Endodermal cell (in vitro differentiated cells): ENCODE data around the gene PSMD13. TPM values are rescaled to one million over a fixed set of nuclear protein-coding genes. Genes with fewer than 3 reads are reported as not detected.

Source experiments
- DNase-seq: peaks from one replicate; pipeline ENCODE4 v3.0.0-alpha.2; 2017
- H3K27ac ChIP-seq: 2 replicates; pipeline ENCODE4 v1.5.1; 2013; ENCODE audit warnings: mild to moderate bottlenecking, low read depth, low read length, moderate library complexity
- H3K27me3 ChIP-seq: 2 replicates; pipeline ENCODE4 v1.6.1; 2013; ENCODE audit warnings: mild to moderate bottlenecking, low read length, moderate library complexity; ENCODE audit not compliant: insufficient read depth, control insufficient read depth, poor library complexity, severe bottlenecking
- H3K36me3 ChIP-seq: 2 replicates; pipeline ENCODE4 v1.7.0; 2013; ENCODE audit warnings: mild to moderate bottlenecking, low read length, moderate library complexity; ENCODE audit not compliant: control insufficient read depth, insufficient read depth
- H3K4me1 ChIP-seq: one replicate; pipeline ENCODE4 v1.7.0; 2013; ENCODE audit warnings: low read length; ENCODE audit not compliant: control insufficient read depth, insufficient read depth
- H3K4me3 ChIP-seq: 2 replicates; pipeline ENCODE4 v1.5.1; 2013; ENCODE audit warnings: mild to moderate bottlenecking, low read length, moderate library complexity
- H3K9ac ChIP-seq: 2 replicates; pipeline ENCODE4 v1.6.1; 2013; ENCODE audit warnings: mild to moderate bottlenecking, low read length, moderate library complexity; ENCODE audit not compliant: poor library complexity, severe bottlenecking; ENCODE audit errors: extremely low read depth
- H3K9me3 ChIP-seq: 2 replicates; pipeline ENCODE4 v1.6.1; 2013; ENCODE audit warnings: mild to moderate bottlenecking, low read length, moderate library complexity; ENCODE audit not compliant: control insufficient read depth
- H3K27ac Mint-ChIP-seq: 2 replicates; pipeline ENCODE4 v1.8.0; 2020; ENCODE audit warnings: mixed read lengths
- H3K27me3 Mint-ChIP-seq: 2 replicates; pipeline ENCODE4 v1.8.0; 2021; ENCODE audit warnings: mild to moderate bottlenecking, mixed read lengths; ENCODE audit not compliant: insufficient read depth
- H3K36me3 Mint-ChIP-seq: 2 replicates; pipeline ENCODE4 v1.8.0; 2020; ENCODE audit warnings: low read depth, mixed read lengths
- H3K4me1 Mint-ChIP-seq: 2 replicates; pipeline ENCODE4 v1.8.0; 2020; ENCODE audit warnings: mixed read lengths
- H3K4me3 Mint-ChIP-seq: 2 replicates; pipeline ENCODE4 v1.8.0; 2020; ENCODE audit warnings: mild to moderate bottlenecking, moderate library complexity, mixed read lengths
- H3K9me3 Mint-ChIP-seq: 2 replicates; pipeline ENCODE4 v1.8.0; 2020; ENCODE audit warnings: mild to moderate bottlenecking, mixed read lengths
- WGBS, 2 experiments: methylation state at CpG; one replicate each; pipeline versions ENCODE4 v1.1.5 to v1.1.7; 2013; ENCODE audit warnings: missing lambda C conversion rate in 2 of 2, mixed read lengths in 1 of 2; ENCODE audit not compliant: insufficient coverage in 1 of 2, insufficient read length in 1 of 2; 5-methylcytosine and 5-hydroxymethylcytosine counted together
- total RNA-seq, 2 donors: library from RNA; stranded (reverse); fragmentation: NEBNext Ultra II Directional in 1 of 2; extraction: Animal tissue kit (Norgen Biotek cat#: 25700) in 1 of 2; gene quantifications; 2 replicates in 1 of 2; 3 replicates in 1 of 2; pipeline ENCODE4 v1.2.1, GENCODE V29; 2021
- TF ChIP-seq, protein P1 (sequence below): fragments of 200-600 bp; sonication (generic); conservative IDR thresholded peaks from 2 replicates; pipeline ENCODE4 v1.5.0; 2021; ENCODE audit warnings: antibody characterized with exemption, mild to moderate bottlenecking

Gene PSMD13
- total RNA-seq, 2 donors from 2014 or later, result 120 to 134 TPM

DNA sequence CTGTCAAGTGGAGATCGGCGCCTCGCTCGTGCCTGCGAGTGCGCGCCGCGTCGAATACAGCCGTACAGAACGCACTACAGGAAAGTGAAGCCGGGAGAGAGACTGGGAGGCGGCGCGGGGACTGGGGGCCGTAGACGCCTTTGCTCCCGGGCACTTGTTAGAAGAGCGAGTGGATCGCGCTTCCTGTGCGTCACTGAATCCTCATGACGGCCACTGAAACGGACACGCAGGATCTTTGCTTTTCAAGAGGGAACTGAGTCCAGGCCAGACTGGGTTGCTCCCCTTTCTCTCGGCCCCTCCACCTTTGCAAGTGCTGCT, 29.0 kb upstream of the PSMD13 start:
- Mint-ChIP-seq H3K9me3 (no peaks in the 10 kb centered on the region), H3K4me1 (peaks cover 26% of the 10 kb centered on the region), H3K4me3 (peak overlapping the region; percentile 98), H3K36me3 (peaks cover 45% of the 10 kb centered on the region), H3K27me3 (no peaks in the 10 kb centered on the region), H3K27ac (peak overlapping the region; percentile 98)
- Histone ChIP-seq H3K9me3 (no peaks in the 10 kb centered on the region), H3K9ac (peak overlapping the region; percentile 93), H3K27me3 (no peaks in the 10 kb centered on the region), H3K36me3 (peaks cover 52% of the 10 kb centered on the region), H3K27ac (peak overlapping the region; percentile 95), H3K4me1 (peaks cover 30% of the 10 kb centered on the region), H3K4me3 (peak overlapping the region; percentile 99)
- no peak for DNase-seq
- whole genome bisulfite sequencing, 2 experiments, result 0 to 1% methylated on average over 15 to 27 of the region's 27 CpGs
- TF ChIP-seq, protein P1, sequence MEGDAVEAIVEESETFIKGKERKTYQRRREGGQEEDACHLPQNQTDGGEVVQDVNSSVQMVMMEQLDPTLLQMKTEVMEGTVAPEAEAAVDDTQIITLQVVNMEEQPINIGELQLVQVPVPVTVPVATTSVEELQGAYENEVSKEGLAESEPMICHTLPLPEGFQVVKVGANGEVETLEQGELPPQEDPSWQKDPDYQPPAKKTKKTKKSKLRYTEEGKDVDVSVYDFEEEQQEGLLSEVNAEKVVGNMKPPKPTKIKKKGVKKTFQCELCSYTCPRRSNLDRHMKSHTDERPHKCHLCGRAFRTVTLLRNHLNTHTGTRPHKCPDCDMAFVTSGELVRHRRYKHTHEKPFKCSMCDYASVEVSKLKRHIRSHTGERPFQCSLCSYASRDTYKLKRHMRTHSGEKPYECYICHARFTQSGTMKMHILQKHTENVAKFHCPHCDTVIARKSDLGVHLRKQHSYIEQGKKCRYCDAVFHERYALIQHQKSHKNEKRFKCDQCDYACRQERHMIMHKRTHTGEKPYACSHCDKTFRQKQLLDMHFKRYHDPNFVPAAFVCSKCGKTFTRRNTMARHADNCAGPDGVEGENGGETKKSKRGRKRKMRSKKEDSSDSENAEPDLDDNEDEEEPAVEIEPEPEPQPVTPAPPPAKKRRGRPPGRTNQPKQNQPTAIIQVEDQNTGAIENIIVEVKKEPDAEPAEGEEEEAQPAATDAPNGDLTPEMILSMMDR, result no peak

DNA sequence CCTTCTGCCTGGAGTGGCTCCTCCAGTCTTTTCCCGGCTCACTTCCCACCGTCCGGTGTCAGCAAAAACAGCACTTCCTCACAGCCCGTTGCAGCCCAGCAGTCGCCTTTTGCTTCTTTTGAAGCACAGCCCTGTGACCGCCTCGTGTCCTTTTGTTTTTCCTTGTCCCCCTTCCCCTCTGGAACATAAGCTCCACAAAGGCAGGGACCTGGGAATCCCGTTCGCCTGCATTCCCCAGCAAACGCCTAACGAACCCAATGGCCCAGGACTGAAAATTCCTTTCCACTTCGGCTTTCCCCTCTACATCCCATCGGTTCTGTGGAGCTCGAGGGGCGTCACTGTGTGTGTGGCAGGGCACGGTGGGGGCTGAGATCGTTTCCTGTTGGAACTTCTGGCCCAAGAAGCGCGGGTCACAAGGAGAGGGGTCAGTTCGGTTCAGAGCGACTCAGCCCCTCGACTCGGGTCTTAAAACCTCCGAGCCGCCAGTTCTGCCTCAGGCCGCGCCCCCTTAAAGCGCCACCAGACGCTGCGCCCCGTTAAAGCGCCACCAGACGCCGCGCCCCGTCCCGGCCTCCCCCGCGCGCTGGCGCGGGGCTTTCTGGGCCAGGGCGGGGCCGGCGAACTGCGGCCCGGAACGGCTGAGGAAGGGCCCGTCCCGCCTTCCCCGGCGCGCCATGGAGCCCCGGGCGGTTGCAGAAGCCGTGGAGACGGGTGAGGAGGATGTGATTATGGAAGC, 28.4 kb upstream of the PSMD13 start:
- Mint-ChIP-seq H3K36me3 (peaks cover 50% of the 10 kb centered on the region), H3K27ac (peak overlapping the region; percentile 98), H3K27me3 (no peaks in the 10 kb centered on the region), H3K9me3 (no peaks in the 10 kb centered on the region), H3K4me1 (peaks cover 21% of the 10 kb centered on the region), H3K4me3 (peak overlapping the region; percentile 98)
- DNase-seq, result peak; percentile 87
- Histone ChIP-seq H3K36me3 (peaks cover 57% of the 10 kb centered on the region), H3K9ac (peak overlapping the region; percentile 93), H3K4me3 (peak overlapping the region; percentile 99), H3K27me3 (no peaks in the 10 kb centered on the region), H3K27ac (peak overlapping the region; percentile 95), H3K9me3 (no peaks in the 10 kb centered on the region), H3K4me1 (peaks cover 27% of the 10 kb centered on the region)
- WGBS, 2 experiments, result 0% methylated on average over 19 to 57 of the region's 57 CpGs
- TF ChIP-seq, protein P1, result no peak

- Histone ChIP-seq H3K36me3 (peaks cover 62% of the 10 kb centered on the region), H3K9me3 (no peaks in the 10 kb centered on the region), H3K4me3 (peak overlapping the region; percentile 99), H3K27ac (no peak overlapping the region), H3K27me3 (no peaks in the 10 kb centered on the region), H3K4me1 (peaks cover 25% of the 10 kb centered on the region), H3K9ac (peak overlapping the region; percentile 93)
- Mint-ChIP-seq H3K9me3 (no peaks in the 10 kb centered on the region), H3K4me1 (peaks cover 15% of the 10 kb centered on the region), H3K27me3 (no peaks in the 10 kb centered on the region), H3K4me3 (peak overlapping the region; percentile 98), H3K36me3 (peaks cover 48% of the 10 kb centered on the region), H3K27ac (peak overlapping the region; percentile 98)
- TF ChIP-seq, protein P1, result no peak
- 0 to 1% methylated on average over 4 to 25 of the region's 26 CpGs for WGBS, 2 experiments
- DNase-seq, result no peak
Observed at GRCh38 chr11:208917-209260, 27.9 kb upstream of the PSMD13 start.
